GM12878 (cell line): ENCODE data around the gene FKBP2. TPM values are rescaled to one million over a fixed set of nuclear protein-coding genes. Genes with fewer than 3 reads are reported as not detected.
A peak's percentile ranks its signal among the peaks of the same experiment; 100 is the strongest.

Experiments used
- BCL11A ChIP-seq: IDR thresholded peaks from 2 replicates; pipeline ENCODE4 v1.6.1; 2011; ENCODE audit warnings: low read depth, low read length
- BRCA1 ChIP-seq: IDR thresholded peaks from 2 replicates; pipeline ENCODE4 v1.6.1; 2011; ENCODE audit warnings: low read depth, low read length, improper control_type of control experiment
- CBX3 ChIP-seq: fragments of 200-600 bp; sonication (generic); IDR thresholded peaks from 2 replicates; pipeline ENCODE4 v1.6.1; 2016; ENCODE audit warnings: low read depth, borderline replicate concordance
- FOXM1 ChIP-seq: IDR thresholded peaks from 2 replicates; pipeline ENCODE4 v1.6.1; 2012; ENCODE audit warnings: low read depth, mild to moderate bottlenecking, inconsistent platforms, low read length, moderate library complexity
- IKZF2 ChIP-seq, 2 experiments: fragments of 450-650 bp; IDR thresholded peaks; 2 replicates each; pipeline ENCODE4 v1.6.1; 2017; ENCODE audit warnings: mild to moderate bottlenecking in 2 of 2, moderate library complexity in 2 of 2
- JUND ChIP-seq: IDR thresholded peaks from 2 replicates; pipeline ENCODE4 v1.6.1; 2012; ENCODE audit warnings: low read depth, mild to moderate bottlenecking, low read length, improper control_type of control experiment, moderate library complexity
- KLF5 ChIP-seq: fragments of 450-650 bp; IDR thresholded peaks from 2 replicates; pipeline ENCODE4 v1.6.1; 2014; ENCODE audit warnings: mild to moderate bottlenecking; ENCODE audit not compliant: partially characterized antibody
- NFYB ChIP-seq: IDR thresholded peaks from 2 replicates; pipeline ENCODE4 v1.6.1; 2011; ENCODE audit warnings: low read depth, mild to moderate bottlenecking, low read length, improper control_type of control experiment, moderate library complexity; ENCODE audit not compliant: insufficient read depth
- NR2C2 ChIP-seq: IDR thresholded peaks from 2 replicates; pipeline ENCODE4 v1.6.1; 2011; ENCODE audit warnings: borderline replicate concordance, low read depth; ENCODE audit not compliant: control insufficient read depth, insufficient read length
- RCOR1 ChIP-seq: conservative IDR thresholded peaks from 2 replicates; pipeline ENCODE4 v1.6.1; 2012; ENCODE audit warnings: low read depth, low read length, improper control_type of control experiment
- SMAD1 ChIP-seq: fragments of 450-650 bp; IDR thresholded peaks from 2 replicates; pipeline ENCODE4 v1.6.1; 2018; ENCODE audit warnings: mild to moderate bottlenecking, low read depth; ENCODE audit not compliant: partially characterized antibody
- SP1 ChIP-seq: IDR thresholded peaks from one replicate; pipeline ENCODE4 v1.6.1; 2011; ENCODE audit warnings: low read depth, low read length
- TAF1 ChIP-seq: IDR thresholded peaks from 2 replicates; pipeline ENCODE4 v1.6.1; 2011; ENCODE audit warnings: mild to moderate bottlenecking, low read depth, low read length, borderline replicate concordance
- TBL1XR1 ChIP-seq: IDR thresholded peaks from 2 replicates; pipeline ENCODE4 v1.6.1; 2012; ENCODE audit warnings: low read depth, low read length, improper control_type of control experiment
- ZNF384 ChIP-seq: IDR thresholded peaks from 2 replicates; pipeline ENCODE4 v1.6.1; 2012; ENCODE audit warnings: low read depth, mild to moderate bottlenecking, low read length, improper control_type of control experiment, borderline replicate concordance
- polyA plus RNA-seq, 11 experiments: library from polyadenylated mRNA; depleted of rRNA in 4 of 11; unstranded in 6 of 11; stranded (reverse) in 5 of 11; fragments of >200 nt; fragmentation: Nextera tagmentation in 4 of 11; fragmentation: Illumina TruSeq in 1 of 11; extraction: Ambion mirVana in 4 of 11; extraction: Trizol in 1 of 11; gene quantifications; 1 replicate in 1 of 11; 2 replicates in 10 of 11; pipeline versions ENCODE4 v1.2.1 to v1.2.3, GENCODE V29; 2011 to 2016; ENCODE audit warnings: inconsistent platforms in 2 of 11, missing spikeins in 2 of 11, low read depth in 1 of 11
- total RNA-seq, 4 experiments: library from RNA; depleted of rRNA in 3 of 4; stranded (reverse); fragments of >200 nt in 3 of 4; fragmentation: Illumina TruSeq in 1 of 4; extraction: Trizol in 1 of 4; gene quantifications; 2 replicates each; pipeline versions ENCODE4 v1.2.1 to v1.2.3, GENCODE V29; 2013 to 2021
- TF ChIP-seq, protein P1 (sequence below): IDR thresholded peaks from 2 replicates; pipeline ENCODE4 v1.6.1; 2012; ENCODE audit warnings: improper control_type of control experiment, low read depth, low read length; ENCODE audit not compliant: insufficient replicate concordance
- TF ChIP-seq, protein P2 (sequence below): fragments of 450-650 bp; IDR thresholded peaks from 2 replicates; pipeline ENCODE4 v1.6.1; 2017; ENCODE audit warnings: low read depth, mild to moderate bottlenecking, moderate library complexity
- TF ChIP-seq, protein P3 (sequence below): fragments of 450-650 bp; IDR thresholded peaks from 2 replicates; pipeline ENCODE4 v1.6.1; 2017; ENCODE audit warnings: borderline replicate concordance
- TF ChIP-seq, protein P4 (sequence below): IDR thresholded peaks from 2 replicates; pipeline ENCODE4 v1.6.1; 2011; ENCODE audit warnings: low read depth, mild to moderate bottlenecking, low read length, moderate library complexity, borderline replicate concordance; ENCODE audit errors: extremely low read depth
- TF ChIP-seq, protein P5 (sequence below): fragments of 450-650 bp; IDR thresholded peaks from 2 replicates; pipeline ENCODE4 v1.6.1; 2016; ENCODE audit warnings: mild to moderate bottlenecking

FKBP2 gene
- total and polyA plus RNA-seq, 10 of the 15 experiments (the other 5 are each of a cell fraction or from before 2014, with no cell fraction given) = 1.8 to 99.7 (median 39.5) TPM

DNA sequence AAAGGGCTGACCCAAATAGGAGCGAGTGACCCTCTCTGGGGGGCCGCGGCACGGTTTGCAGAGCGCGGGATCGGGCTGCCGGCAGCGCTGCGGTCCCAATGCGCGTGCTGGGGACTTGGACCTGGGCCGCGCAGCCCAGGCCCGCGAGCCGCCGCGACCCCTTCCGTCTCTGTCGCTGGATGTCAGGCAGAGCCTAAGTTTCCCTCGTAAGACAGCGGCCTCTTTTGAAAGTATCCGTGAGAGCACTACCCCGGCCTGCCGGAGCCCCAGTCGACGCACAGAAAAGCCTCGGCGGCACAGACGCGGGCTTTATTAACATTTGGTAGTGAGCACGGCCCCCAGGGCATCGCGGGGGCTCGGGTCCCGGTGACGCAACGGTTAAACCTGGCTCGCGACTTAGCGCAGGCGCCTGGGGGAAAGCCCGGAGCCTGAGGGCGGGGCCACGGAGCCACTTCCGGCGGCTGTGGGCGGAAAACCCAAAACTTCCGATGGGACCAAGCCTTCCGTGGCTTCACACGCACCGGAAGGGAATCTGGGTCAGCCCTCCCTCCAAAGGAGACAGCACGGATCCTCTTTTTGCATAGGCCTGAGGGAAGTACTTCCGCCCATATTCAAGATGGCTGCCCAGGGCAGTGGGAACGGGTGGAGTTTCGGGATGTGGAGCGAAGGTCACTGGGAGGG is 28.8 kb downstream of the FKBP2 start (continued):
- TF ChIP-seq ZNF384 (no peak), SMAD1 (no peak), FOXM1 (0 out of 2 replicates have a peak, but pooled peaks have one; percentile 13), TAF1 (peak; percentile 50), JUND (no peak), RCOR1 (no peak), TBL1XR1 (0 out of 2 replicates have a peak, but pooled peaks have one; percentile 39), CBX3 (no peak), BCL11A (no peak), NFYB (no peak), IKZF2 (IDR thresholded peaks at IDR 0.05) (peak; percentile 99), SP1 (peak; percentile 63), NR2C2 (peak; percentile 79), BRCA1 (no peak), KLF5 (no peak)
- TF ChIP-seq, protein P1, sequence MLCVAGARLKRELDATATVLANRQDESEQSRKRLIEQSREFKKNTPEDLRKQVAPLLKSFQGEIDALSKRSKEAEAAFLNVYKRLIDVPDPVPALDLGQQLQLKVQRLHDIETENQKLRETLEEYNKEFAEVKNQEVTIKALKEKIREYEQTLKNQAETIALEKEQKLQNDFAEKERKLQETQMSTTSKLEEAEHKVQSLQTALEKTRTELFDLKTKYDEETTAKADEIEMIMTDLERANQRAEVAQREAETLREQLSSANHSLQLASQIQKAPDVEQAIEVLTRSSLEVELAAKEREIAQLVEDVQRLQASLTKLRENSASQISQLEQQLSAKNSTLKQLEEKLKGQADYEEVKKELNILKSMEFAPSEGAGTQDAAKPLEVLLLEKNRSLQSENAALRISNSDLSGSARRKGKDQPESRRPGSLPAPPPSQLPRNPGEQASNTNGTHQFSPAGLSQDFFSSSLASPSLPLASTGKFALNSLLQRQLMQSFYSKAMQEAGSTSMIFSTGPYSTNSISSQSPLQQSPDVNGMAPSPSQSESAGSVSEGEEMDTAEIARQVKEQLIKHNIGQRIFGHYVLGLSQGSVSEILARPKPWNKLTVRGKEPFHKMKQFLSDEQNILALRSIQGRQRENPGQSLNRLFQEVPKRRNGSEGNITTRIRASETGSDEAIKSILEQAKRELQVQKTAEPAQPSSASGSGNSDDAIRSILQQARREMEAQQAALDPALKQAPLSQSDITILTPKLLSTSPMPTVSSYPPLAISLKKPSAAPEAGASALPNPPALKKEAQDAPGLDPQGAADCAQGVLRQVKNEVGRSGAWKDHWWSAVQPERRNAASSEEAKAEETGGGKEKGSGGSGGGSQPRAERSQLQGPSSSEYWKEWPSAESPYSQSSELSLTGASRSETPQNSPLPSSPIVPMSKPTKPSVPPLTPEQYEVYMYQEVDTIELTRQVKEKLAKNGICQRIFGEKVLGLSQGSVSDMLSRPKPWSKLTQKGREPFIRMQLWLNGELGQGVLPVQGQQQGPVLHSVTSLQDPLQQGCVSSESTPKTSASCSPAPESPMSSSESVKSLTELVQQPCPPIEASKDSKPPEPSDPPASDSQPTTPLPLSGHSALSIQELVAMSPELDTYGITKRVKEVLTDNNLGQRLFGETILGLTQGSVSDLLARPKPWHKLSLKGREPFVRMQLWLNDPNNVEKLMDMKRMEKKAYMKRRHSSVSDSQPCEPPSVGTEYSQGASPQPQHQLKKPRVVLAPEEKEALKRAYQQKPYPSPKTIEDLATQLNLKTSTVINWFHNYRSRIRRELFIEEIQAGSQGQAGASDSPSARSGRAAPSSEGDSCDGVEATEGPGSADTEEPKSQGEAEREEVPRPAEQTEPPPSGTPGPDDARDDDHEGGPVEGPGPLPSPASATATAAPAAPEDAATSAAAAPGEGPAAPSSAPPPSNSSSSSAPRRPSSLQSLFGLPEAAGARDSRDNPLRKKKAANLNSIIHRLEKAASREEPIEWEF = peak; percentile 51
- TF ChIP-seq, protein P2, sequence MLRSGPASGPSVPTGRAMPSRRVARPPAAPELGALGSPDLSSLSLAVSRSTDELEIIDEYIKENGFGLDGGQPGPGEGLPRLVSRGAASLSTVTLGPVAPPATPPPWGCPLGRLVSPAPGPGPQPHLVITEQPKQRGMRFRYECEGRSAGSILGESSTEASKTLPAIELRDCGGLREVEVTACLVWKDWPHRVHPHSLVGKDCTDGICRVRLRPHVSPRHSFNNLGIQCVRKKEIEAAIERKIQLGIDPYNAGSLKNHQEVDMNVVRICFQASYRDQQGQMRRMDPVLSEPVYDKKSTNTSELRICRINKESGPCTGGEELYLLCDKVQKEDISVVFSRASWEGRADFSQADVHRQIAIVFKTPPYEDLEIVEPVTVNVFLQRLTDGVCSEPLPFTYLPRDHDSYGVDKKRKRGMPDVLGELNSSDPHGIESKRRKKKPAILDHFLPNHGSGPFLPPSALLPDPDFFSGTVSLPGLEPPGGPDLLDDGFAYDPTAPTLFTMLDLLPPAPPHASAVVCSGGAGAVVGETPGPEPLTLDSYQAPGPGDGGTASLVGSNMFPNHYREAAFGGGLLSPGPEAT = peak; percentile 99
- TF ChIP-seq, protein P3, sequence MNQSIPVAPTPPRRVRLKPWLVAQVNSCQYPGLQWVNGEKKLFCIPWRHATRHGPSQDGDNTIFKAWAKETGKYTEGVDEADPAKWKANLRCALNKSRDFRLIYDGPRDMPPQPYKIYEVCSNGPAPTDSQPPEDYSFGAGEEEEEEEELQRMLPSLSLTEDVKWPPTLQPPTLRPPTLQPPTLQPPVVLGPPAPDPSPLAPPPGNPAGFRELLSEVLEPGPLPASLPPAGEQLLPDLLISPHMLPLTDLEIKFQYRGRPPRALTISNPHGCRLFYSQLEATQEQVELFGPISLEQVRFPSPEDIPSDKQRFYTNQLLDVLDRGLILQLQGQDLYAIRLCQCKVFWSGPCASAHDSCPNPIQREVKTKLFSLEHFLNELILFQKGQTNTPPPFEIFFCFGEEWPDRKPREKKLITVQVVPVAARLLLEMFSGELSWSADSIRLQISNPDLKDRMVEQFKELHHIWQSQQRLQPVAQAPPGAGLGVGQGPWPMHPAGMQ = no peak
- TF ChIP-seq, protein P4, sequence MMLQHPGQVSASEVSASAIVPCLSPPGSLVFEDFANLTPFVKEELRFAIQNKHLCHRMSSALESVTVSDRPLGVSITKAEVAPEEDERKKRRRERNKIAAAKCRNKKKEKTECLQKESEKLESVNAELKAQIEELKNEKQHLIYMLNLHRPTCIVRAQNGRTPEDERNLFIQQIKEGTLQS = no peak
- TF ChIP-seq, protein P5, sequence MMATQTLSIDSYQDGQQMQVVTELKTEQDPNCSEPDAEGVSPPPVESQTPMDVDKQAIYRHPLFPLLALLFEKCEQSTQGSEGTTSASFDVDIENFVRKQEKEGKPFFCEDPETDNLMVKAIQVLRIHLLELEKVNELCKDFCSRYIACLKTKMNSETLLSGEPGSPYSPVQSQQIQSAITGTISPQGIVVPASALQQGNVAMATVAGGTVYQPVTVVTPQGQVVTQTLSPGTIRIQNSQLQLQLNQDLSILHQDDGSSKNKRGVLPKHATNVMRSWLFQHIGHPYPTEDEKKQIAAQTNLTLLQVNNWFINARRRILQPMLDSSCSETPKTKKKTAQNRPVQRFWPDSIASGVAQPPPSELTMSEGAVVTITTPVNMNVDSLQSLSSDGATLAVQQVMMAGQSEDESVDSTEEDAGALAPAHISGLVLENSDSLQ = peak; percentile 53
